GM12865 (cell line): ENCODE results near the gene SLC5A11.

Experiments
- DNase-seq: peaks from one replicate; pipeline ENCODE4 v3.0.0; 2010; ENCODE audit warnings: low read depth
- H3K4me3 ChIP-seq: 2 replicates; pipeline ENCODE4 v1.5.1; 2011; ENCODE audit warnings: mild to moderate bottlenecking, low read depth, low read length, control low read depth
- CTCF ChIP-seq: IDR thresholded peaks from 2 replicates; pipeline ENCODE4 v1.5.1; 2011; ENCODE audit warnings: low read length, control low read depth, low read depth, inconsistent platforms; ENCODE audit not compliant: insufficient read depth; ENCODE audit errors: missing control alignments

The SLC5A11 gene

GRCh38 chr16:24917891-24918290, 72.1 kb downstream of the SLC5A11 start:
- no peak overlapping the region for H3K4me3 ChIP-seq
- no peak for DNase-seq
- no peak for TF ChIP-seq CTCF

- no peak for DNase-seq
- no peak for TF ChIP-seq CTCF
These were observed 72.9 kb downstream of the SLC5A11 start for GRCh38 chr16:24918641-24919040.

GRCh38 chr16:24919536-24919935, 73.8 kb downstream of the SLC5A11 start:
- TF ChIP-seq CTCF = no peak
- DNase-seq = no peak
- H3K4me3 ChIP-seq = no peak overlapping the region

More at GRCh38 chr16:24918641-24919040, 72.9 kb downstream of the SLC5A11 start:
- no peak overlapping the region for H3K4me3 ChIP-seq

GRCh38 chr16:24920568-24920967, 74.8 kb downstream of the SLC5A11 start:
- TF ChIP-seq CTCF = no peak
- DNase-seq = no peak
- H3K4me3 ChIP-seq = no peak overlapping the region

- no peak overlapping the region for H3K4me3 ChIP-seq
- no peak for DNase-seq
- no peak for TF ChIP-seq CTCF
These were observed 75.5 kb downstream of the SLC5A11 start for GRCh38 chr16:24921229-24921628.

GRCh38 chr16:24925163-24925562, 79.4 kb downstream of the SLC5A11 start:
- TF ChIP-seq CTCF = no peak
- DNase-seq = no peak

GRCh38 chr16:24929409-24929808, 83.6 kb downstream of the SLC5A11 start:
- no peak for TF ChIP-seq CTCF
- no peak for DNase-seq
- H3K4me3 ChIP-seq = no peak overlapping the region

More at GRCh38 chr16:24925163-24925562, 79.4 kb downstream of the SLC5A11 start:
- H3K4me3 ChIP-seq = no peak overlapping the region
